Astrocyte of the hippocampus (primary cell): ENCODE data around the gene HOXC9.

Experiments
- DNase-seq: peaks from one replicate; pipeline ENCODE4 v3.0.0; 2011; ENCODE audit warnings: low read depth, low spot score

Gene HOXC9

GRCh38 chr12:53976172-53976822 lies 23.7 kb upstream of the HOXC9 start:
- no peak for DNase-seq

- no peak for DNase-seq
These were observed 23.0 kb upstream of the HOXC9 start for GRCh38 chr12:53976823-53977595.

GRCh38 chr12:53977596-53978445 lies 22.1 kb upstream of the HOXC9 start:
- no peak for DNase-seq

GRCh38 chr12:53978477-53979356 lies 21.2 kb upstream of the HOXC9 start:
- no peak for DNase-seq

GRCh38 chr12:53980104-53980801 lies 19.7 kb upstream of the HOXC9 start:
- DNase-seq = no peak

- DNase-seq = no peak
These were observed 19.0 kb upstream of the HOXC9 start for GRCh38 chr12:53980802-53981496.

- DNase-seq = no peak
These were observed 18.1 kb upstream of the HOXC9 start for GRCh38 chr12:53981634-53982565.

GRCh38 chr12:53982648-53983567 lies 17.1 kb upstream of the HOXC9 start:
- no peak for DNase-seq

- no peak for DNase-seq
These were observed 16.4 kb upstream of the HOXC9 start for GRCh38 chr12:53983568-53983949.

GRCh38 chr12:53983950-53984572 lies 15.9 kb upstream of the HOXC9 start:
- no peak for DNase-seq

GRCh38 chr12:53984901-53985691 lies 14.9 kb upstream of the HOXC9 start, which contains the start of gene HOXC10:
Gene HOXC10, plus strand, starts transcription at chr12:53985146. Its CDS starts 114 bp downstream, at chr12:53985260.
- DNase-seq = peak; percentile 47

- no peak for DNase-seq
These were observed 14.3 kb upstream of the HOXC9 start for GRCh38 chr12:53985692-53985993.

GRCh38 chr12:53985994-53986685 lies 13.8 kb upstream of the HOXC9 start:
- DNase-seq = no peak

- no peak for DNase-seq
These were observed 13.1 kb upstream of the HOXC9 start for GRCh38 chr12:53986686-53987483.

- DNase-seq = no peak
These were observed 12.2 kb upstream of the HOXC9 start for GRCh38 chr12:53987787-53988230.
